HCT116 (cell line): ENCODE results near the gene TMEM219. TPM values are rescaled to one million over a fixed set of nuclear protein-coding genes. Genes with fewer than 3 reads are reported as not detected.

Experiments used
- ATAC-seq: fragments of 200-7000 bp; cut with Tn5 transposase; 2 replicates; pipeline ENCODE4 v1.9.1; 2020; ENCODE audit warnings: mild to moderate bottlenecking, moderate library complexity
- BruUV-seq: library from RNA; stranded (reverse); fragments of 400-500 nt; replicated peaks from 2 replicates; lab custom pipeline; 2021; lab: Mats Ljungman, UMichigan
- CTCF ChIA-PET: fragments of 300-600 bp; sonication (Branson Sonifier 250); formaldehyde crosslinking; loops from one replicate; lab custom pipeline; 2021; ENCODE audit warnings: antibody characterized with exemption; lab: Charles Lee
- POLR2A ChIA-PET: fragments of 300-600, 350-600 bp; sonication (Branson Sonifier 250); formaldehyde crosslinking; loops from one replicate; lab custom pipeline; 2021; ENCODE audit warnings: antibody characterized with exemption; lab: Charles Lee
- RAD21 ChIA-PET, 2 experiments: fragments of 300-600 bp; sonication (Branson Sonifier 250); formaldehyde crosslinking; loops; one replicate each; lab custom pipeline; 2023; ENCODE audit warnings: low total read pairs in 2 of 2; ENCODE audit not compliant: uncharacterized antibody in 2 of 2, unreplicated experiment in 2 of 2, low non-redundant PET in 1 of 2; lab: Charles Lee
- DNase-seq: peaks from one replicate; pipeline ENCODE4 v3.0.0-alpha.2; 2010; ENCODE audit warnings: low read depth, low spot score
- H2AFZ ChIP-seq: fragments of 200-600 bp; shearing (Covaris generic), sonication (generic); 2 replicates; pipeline ENCODE4 v1.6.1; 2017; ENCODE audit warnings: low read depth, mixed run types, mixed read lengths, antibody characterized with exemption, low read length; ENCODE audit not compliant: poor library complexity, severe bottlenecking
- H3K27ac ChIP-seq: 2 replicates; pipeline ENCODE4 v1.5.1; 2012; ENCODE audit warnings: low read depth, low read length
- H3K27me3 ChIP-seq: fragments of 200-600 bp; sonication (generic); 2 replicates; pipeline ENCODE4 v1.6.1; 2016; ENCODE audit warnings: mixed run types, low read length, mixed read lengths; ENCODE audit not compliant: insufficient read depth
- H3K36me3 ChIP-seq, 2 experiments: fragments of 200-500 bp in 1 of 2; fragments of 200-600 bp in 1 of 2; sonication (Bioruptor generic) in 1 of 2; sonication (generic) in 1 of 2; 2 replicates each; pipeline versions ENCODE4 v1.5.1 to v1.6.1; 2014 to 2016; ENCODE audit warnings: low read length in 2 of 2, inconsistent platforms in 1 of 2, mixed read lengths in 1 of 2, mixed run types in 1 of 2; ENCODE audit not compliant: insufficient read depth in 2 of 2, control insufficient read depth in 1 of 2
- H3K4me1 ChIP-seq, 2 experiments: fragments of 200-600 bp in 1 of 2; sonication (generic) in 1 of 2; 2 replicates each; pipeline versions ENCODE4 v1.5.1 to v1.6.1; 2012 to 2017; ENCODE audit warnings: low read length in 2 of 2, inconsistent platforms in 1 of 2, mild to moderate bottlenecking in 1 of 2, mixed read lengths in 1 of 2, mixed run types in 1 of 2, moderate library complexity in 1 of 2; ENCODE audit not compliant: insufficient read depth in 2 of 2, control insufficient read depth in 1 of 2
- H3K4me2 ChIP-seq: fragments of 200-600 bp; sonication (generic); 2 replicates; pipeline ENCODE4 v1.6.1; 2017; ENCODE audit warnings: mixed run types, low read length, mixed read lengths
- H3K4me3 ChIP-seq, 2 experiments: fragments of 200-600 bp in 1 of 2; sonication (generic) in 1 of 2; replicated peaks in 1 of 2; 2 replicates each; pipeline ENCODE4 v1.5.1; 2011 to 2016; ENCODE audit warnings: low read length in 2 of 2, control low read depth in 1 of 2, low read depth in 1 of 2, mild to moderate bottlenecking in 1 of 2, mixed read lengths in 1 of 2, mixed run types in 1 of 2
- H3K79me2 ChIP-seq: fragments of 200-600 bp; sonication (generic); 2 replicates; pipeline ENCODE4 v1.6.1; 2017; ENCODE audit warnings: mild to moderate bottlenecking, mixed run types, low read length, moderate library complexity, mixed read lengths; ENCODE audit not compliant: insufficient read depth
- H3K9ac ChIP-seq: fragments of 200-600 bp; sonication (generic); 2 replicates; pipeline ENCODE4 v1.6.1; 2016; ENCODE audit warnings: low read length, mixed read lengths
- H3K9me2 ChIP-seq: fragments of 200-600 bp; sonication (generic), shearing (Covaris generic); 2 replicates; pipeline ENCODE4 v1.6.1; 2017; ENCODE audit warnings: mixed run types, mild to moderate bottlenecking, moderate library complexity; ENCODE audit not compliant: insufficient read depth
- H3K9me3 ChIP-seq, 2 experiments: fragments of 200-500 bp in 1 of 2; fragments of 200-600 bp in 1 of 2; sonication (Bioruptor generic) in 1 of 2; sonication (generic) in 1 of 2; 2 replicates each; pipeline ENCODE4 v1.6.1; 2014 to 2017; ENCODE audit warnings: low read length in 2 of 2, mixed read lengths in 2 of 2, inconsistent platforms in 1 of 2, low read depth in 1 of 2, mild to moderate bottlenecking in 1 of 2, mixed run types in 1 of 2, moderate library complexity in 1 of 2; ENCODE audit not compliant: control insufficient read depth in 1 of 2, insufficient read depth in 1 of 2
- H4K20me1 ChIP-seq: fragments of 200-600 bp; sonication (generic), shearing (Covaris generic); 2 replicates; pipeline ENCODE4 v1.6.1; 2017; ENCODE audit warnings: mixed run types, mild to moderate bottlenecking, moderate library complexity; ENCODE audit not compliant: insufficient read depth
- ATF3 ChIP-seq: IDR thresholded peaks from 2 replicates; pipeline ENCODE4 v1.6.1; 2012
- CBX3 ChIP-seq: IDR thresholded peaks from 2 replicates; pipeline ENCODE4 v1.6.1; 2012; ENCODE audit warnings: low read depth
- CEBPB ChIP-seq: IDR thresholded peaks from 2 replicates; pipeline ENCODE4 v1.6.1; 2012; ENCODE audit warnings: low read depth
- CTCF ChIP-seq, 3 experiments: fragments of 200-600 bp in 1 of 3; sonication (generic) in 1 of 3; IDR thresholded peaks in 2 of 3; conservative IDR thresholded peaks in 1 of 3; 2 replicates each; pipeline ENCODE4 v1.5.1; 2012 to 2017; ENCODE audit warnings: low read depth in 2 of 3, low read length in 2 of 3, antibody characterized with exemption in 1 of 3, borderline replicate concordance in 1 of 3, control low read depth in 1 of 3, mild to moderate bottlenecking in 1 of 3, mixed read lengths in 1 of 3, mixed run types in 1 of 3, moderate library complexity in 1 of 3; ENCODE audit not compliant: insufficient read depth in 1 of 3
- EGR1 ChIP-seq: IDR thresholded peaks from 2 replicates; pipeline ENCODE4 v1.6.1; 2012; ENCODE audit warnings: low read depth
- ELF1 ChIP-seq: IDR thresholded peaks from 2 replicates; pipeline ENCODE4 v1.6.1; 2012; ENCODE audit warnings: low read depth, borderline replicate concordance
- EZH2 ChIP-seq: fragments of 200-600 bp; sonication (generic); IDR thresholded peaks from 2 replicates; pipeline ENCODE4 v1.6.1; 2017; ENCODE audit warnings: antibody characterized with exemption, mixed run types
- EZH2phosphoT487 ChIP-seq: fragments of 200-600 bp; IDR thresholded peaks from 2 replicates; pipeline ENCODE4 v1.6.1; 2018; ENCODE audit warnings: antibody characterized with exemption, borderline replicate concordance
- FOSL1 ChIP-seq: IDR thresholded peaks from 2 replicates; pipeline ENCODE4 v1.6.1; 2012; ENCODE audit warnings: low read depth
- JUND ChIP-seq: IDR thresholded peaks from 2 replicates; pipeline ENCODE4 v1.6.1; 2012
- MAX ChIP-seq: IDR thresholded peaks from 2 replicates; pipeline ENCODE4 v1.6.1; 2012
- POLR2A ChIP-seq: IDR thresholded peaks from 2 replicates; pipeline ENCODE4 v1.7.0; 2011; ENCODE audit warnings: borderline replicate concordance; ENCODE audit not compliant: insufficient read depth, insufficient read length; ENCODE audit errors: extremely low read depth
- POLR2AphosphoS5 ChIP-seq: IDR thresholded peaks from 2 replicates; pipeline ENCODE4 v1.6.1; 2011; ENCODE audit warnings: mild to moderate bottlenecking, low read depth, low read length, moderate library complexity
- RAD21 ChIP-seq: IDR thresholded peaks from 2 replicates; pipeline ENCODE4 v1.6.1; 2012; ENCODE audit warnings: low read depth, mild to moderate bottlenecking
- SIN3A ChIP-seq: IDR thresholded peaks from 2 replicates; pipeline ENCODE4 v1.6.1; 2012; ENCODE audit warnings: low read depth
- SP1 ChIP-seq: IDR thresholded peaks from 2 replicates; pipeline ENCODE4 v1.6.1; 2012; ENCODE audit warnings: low read depth
- SRF ChIP-seq: IDR thresholded peaks from 2 replicates; pipeline ENCODE4 v1.6.1; 2012; ENCODE audit warnings: low read depth
- TCF7L2 ChIP-seq: IDR thresholded peaks from 2 replicates; pipeline ENCODE4 v1.7.0; 2011; ENCODE audit warnings: borderline replicate concordance, inconsistent platforms; ENCODE audit not compliant: insufficient read depth, insufficient read length; ENCODE audit errors: extremely low read depth
- YY1 ChIP-seq: IDR thresholded peaks from 2 replicates; pipeline ENCODE4 v1.6.1; 2011; ENCODE audit warnings: low read length, low read depth, moderate library complexity, mild to moderate bottlenecking; ENCODE audit not compliant: insufficient replicate concordance; ENCODE audit errors: extremely low read depth
- ZBTB33 ChIP-seq: IDR thresholded peaks from 2 replicates; pipeline ENCODE4 v1.6.1; 2011; ENCODE audit warnings: mild to moderate bottlenecking, low read length, moderate library complexity; ENCODE audit not compliant: insufficient replicate concordance; ENCODE audit errors: extremely low read depth
- ZFX ChIP-seq: fragments of 450-650 bp; IDR thresholded peaks from 2 replicates; pipeline ENCODE4 v1.6.1; 2017
- ZNF274 ChIP-seq: fragments of 200-500 bp; sonication (Bioruptor generic); IDR thresholded peaks from 2 replicates; pipeline ENCODE4 v1.6.1; 2014; ENCODE audit warnings: mild to moderate bottlenecking, low read depth, low read length, inconsistent platforms
- intact Hi-C: fragments of 100-400 bp; cut with micrococcal nuclease; formaldehyde crosslinking; loops from 2 replicates; pipeline ENCODE4 v1.10.0; 2022
- total RNA-seq: library from RNA; stranded (reverse); gene quantifications from one replicate; pipeline ENCODE4 v1.2.1, GENCODE V29; 2021; ENCODE audit not compliant: unreplicated experiment

The TMEM219 gene
- total RNA-seq, 1 experiment from 2014 or later = 75.5 TPM

DNA sequence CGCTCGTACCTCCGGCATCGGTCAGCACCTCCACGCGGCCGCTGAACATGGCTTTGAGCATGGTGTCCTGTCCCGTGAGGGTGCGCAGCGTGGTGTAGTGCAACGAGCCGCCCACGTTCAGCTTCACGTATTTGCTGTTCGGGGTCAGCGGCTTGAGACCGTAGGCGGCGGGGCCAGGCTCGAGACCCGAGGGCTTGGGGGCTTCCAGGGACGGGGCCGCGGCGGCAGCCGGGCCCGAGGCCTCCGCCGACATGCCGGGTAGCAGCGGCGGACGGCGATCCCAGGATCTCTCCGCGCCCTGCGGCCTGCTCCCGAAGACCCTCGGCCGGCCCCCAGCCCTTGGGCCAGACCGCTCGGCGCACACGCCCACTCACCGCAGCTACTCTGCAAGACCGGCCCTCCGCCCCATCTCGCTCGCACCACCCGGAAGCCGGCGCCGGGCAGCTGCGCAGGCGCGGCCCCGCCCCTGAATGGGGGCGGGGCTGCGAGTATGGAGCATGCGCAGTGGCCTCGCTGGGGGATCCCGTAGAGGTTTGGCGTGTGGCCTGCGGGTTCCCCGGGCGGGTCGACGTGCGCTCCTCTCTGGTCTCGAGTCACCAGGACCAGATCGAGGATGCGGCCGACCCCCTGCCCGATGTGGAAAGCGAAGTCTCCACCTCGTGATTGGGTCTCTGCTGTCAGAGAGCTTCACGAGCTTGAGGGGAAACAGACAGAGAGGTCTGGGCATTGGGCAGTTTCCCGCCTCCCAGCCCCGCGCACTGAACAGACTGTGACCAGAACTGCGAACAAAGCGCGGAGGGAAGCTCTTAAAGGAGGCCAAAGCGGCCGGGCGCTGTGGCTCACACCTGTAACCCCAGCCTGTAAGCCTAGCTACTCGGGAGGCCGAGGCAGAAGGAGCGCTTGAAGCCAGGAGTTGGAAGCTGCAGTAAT is 35.8 kb upstream of the TMEM219 start, which contains the start of gene KCTD13:
Gene KCTD13 (minus strand): TSS at position 446 of the 930 bp plus-strand sequence. CDS start 193 bp downstream, at position 253.
- H3K27me3 ChIP-seq = no peaks in the 10 kb centered on the region
- no TSS peak for BruUV-seq
- H3K9me2 ChIP-seq = no peaks in the 10 kb centered on the region
- H3K9me3 ChIP-seq = no peaks in the 10 kb centered on the region
- H3K4me2 ChIP-seq = peak within 1 kb of the TSS; percentile 99
- ChIA-PET RAD21 (interaction anchor here (0.6 to 1.3 kb wide), 3 partner anchors 18 to 237 kb away, joined by 3 read pairs; no protein-coding TSS in a partner anchor), CTCF (interaction anchor here (0.5 to 1.1 kb wide), 5 partner anchors 8 to 225 kb away, joined by 3 read pairs; partner anchors contain the start of gene TAOK2), POLR2A (interaction anchor here (0.6 to 2.5 kb wide), 6 partner anchors 12 to 724 kb away, joined by 3 to 9 read pairs (median 6); partner anchors contain the start of genes ASPHD1, PRR14, SEZ6L2 and TAOK2)
- H3K9ac ChIP-seq = peak within 1 kb of the TSS; percentile 89
- H4K20me1 ChIP-seq = no peaks in the 10 kb centered on the region
- no peak within 1 kb of the TSS for H2AFZ ChIP-seq
- peaks cover 14% of the 10 kb centered on the region in 2 experiments; a peak in 3 of 4 replicates for H3K36me3 ChIP-seq
- DNase-seq (peak; percentile 48), ATAC-seq (peak; percentile 95)
- peak within 1 kb of the TSS; percentile 78 for H3K27ac ChIP-seq
- peak within 1 kb of the TSS; percentile 60 to 92 for H3K4me3 ChIP-seq
- H3K4me1 ChIP-seq = peaks cover 12 to 23% of the 10 kb centered on the region in 2 experiments
- intact Hi-C loops = loop anchor here (5.0 kb wide), 1 partner anchor 46 kb away; the partner anchor contains the start of gene TAOK2
- H3K79me2 ChIP-seq = peaks cover 44% of the 10 kb centered on the region
- TF ChIP-seq ZFX (peak; percentile 80), TCF7L2 (no peak), ATF3 (no peak), EZH2 (no peak), ZNF274 (no peak), SP1 (no peak), CTCF (IDR thresholded peaks at IDR 0.05 in 2 of 3, conservative IDR thresholded peaks at IDR 0.05 in 1 of 3; ENCODE audit: borderline replicate concordance in 1 of 3, insufficient read depth in 1 of 3, low read depth in 2 of 3, low read length in 2 of 3) (no peak), ELF1 (peak; percentile 74), CEBPB (no peak), SRF (no peak), FOSL1 (no peak), POLR2AphosphoS5 (peak; percentile 96), SIN3A (peak; percentile 68), EZH2phosphoT487 (no peak), MAX (peak; percentile 54), YY1 (no peak), CBX3 (no peak), POLR2A (peak; percentile 86), EGR1 (peak; percentile 87), RAD21 (no peak), JUND (no peak), ZBTB33 (no peak)
